K562 (cell line): Measurements from ENCODE around the gene LATS1. TPM values are rescaled to one million over a fixed set of nuclear protein-coding genes. Genes with fewer than 3 reads are reported as not detected.
A peak's percentile ranks its signal among the peaks of the same experiment; 100 is the strongest.

Experiments used
- CHD4 ChIP-seq: fragments of 200-600 bp; sonication (generic); IDR thresholded peaks from 3 replicates; pipeline ENCODE4 v1.6.1; 2012; ENCODE audit warnings: low read depth, mild to moderate bottlenecking, mixed read lengths, low read length, inconsistent platforms; ENCODE audit not compliant: insufficient read depth, insufficient replicate concordance, poor library complexity, severe bottlenecking
- EWSR1 ChIP-seq: fragments of 450-650 bp; IDR thresholded peaks from 2 replicates; pipeline ENCODE4 v1.6.1; 2018; ENCODE audit warnings: borderline replicate concordance, mild to moderate bottlenecking, low read depth, moderate library complexity; ENCODE audit not compliant: partially characterized antibody
- KDM1A ChIP-seq, 2 experiments: fragments of 450-650 bp; IDR thresholded peaks; 2 replicates each; pipeline ENCODE4 v1.6.1; 2016; ENCODE audit warnings: mild to moderate bottlenecking in 2 of 2
- KHSRP ChIP-seq: fragments of 450-650 bp; IDR thresholded peaks from 2 replicates; pipeline ENCODE4 v1.6.1; 2017
- NR1H2 ChIP-seq: sonication (generic); formaldehyde crosslinking; IDR thresholded peaks from 2 replicates; pipeline ENCODE4 v1.4.0; 2020; ENCODE audit warnings: mild to moderate bottlenecking, missing genetic modification reagents
- PRMT5 ChIP-seq: sonication (generic); formaldehyde crosslinking; IDR thresholded peaks from 2 replicates; pipeline ENCODE4 v1.5.0; 2020; ENCODE audit warnings: missing genetic modification reagents
- RAD51 ChIP-seq: fragments of 450-650 bp; IDR thresholded peaks from 2 replicates; pipeline ENCODE4 v1.7.1; 2016; ENCODE audit warnings: low read depth, mild to moderate bottlenecking, borderline replicate concordance
- SETDB1 ChIP-seq: IDR thresholded peaks from one replicate; pipeline ENCODE4 v1.6.1; 2012; ENCODE audit warnings: low read length, control low read depth, inconsistent platforms
- SMARCA4 ChIP-seq: fragments of 450-650 bp; IDR thresholded peaks from 2 replicates; pipeline ENCODE4 v1.6.1; 2016
- ZBTB8A ChIP-seq: fragments of 450-650 bp; IDR thresholded peaks from 2 replicates; pipeline ENCODE4 v1.6.1; 2018; ENCODE audit warnings: mild to moderate bottlenecking, moderate library complexity; ENCODE audit not compliant: partially characterized antibody
- ZKSCAN8 ChIP-seq: fragments of 200-800 bp; sonication (Bioruptor generic); IDR thresholded peaks from 2 replicates; pipeline ENCODE4 v1.6.1; 2016; ENCODE audit warnings: missing genetic modification characterization, missing compliant biosample characterization
- ZSCAN29 ChIP-seq: fragments of 450-650 bp; IDR thresholded peaks from 2 replicates; pipeline ENCODE4 v1.6.1; 2017
- polyA plus RNA-seq, 8 experiments: library from polyadenylated mRNA; depleted of rRNA in 4 of 8; stranded (reverse) in 5 of 8; unstranded in 3 of 8; fragments of >200 nt; fragmentation: Nextera tagmentation in 2 of 8; fragmentation: Illumina TruSeq in 1 of 8; extraction: Ambion mirVana in 2 of 8; extraction: Trizol in 1 of 8; gene quantifications; 2 replicates each; pipeline versions ENCODE4 v1.2.1 to v1.2.3, GENCODE V29; 2011 to 2014; ENCODE audit warnings: inconsistent platforms in 1 of 8, missing spikeins in 1 of 8
- total RNA-seq, 7 experiments: library from RNA; depleted of rRNA in 6 of 7; stranded (reverse); fragments of >200 nt in 6 of 7; fragmentation: Illumina TruSeq in 2 of 7; extraction: Trizol in 2 of 7; gene quantifications; 2 replicates each; pipeline versions ENCODE4 v1.2.1 to v1.2.3, GENCODE V29; 2011 to 2021; ENCODE audit warnings: low replicate concordance in 1 of 7
- TF ChIP-seq, protein P1 (sequence below): sonication (generic); formaldehyde crosslinking; IDR thresholded peaks from 2 replicates; pipeline ENCODE4 v1.4.0; 2020; ENCODE audit warnings: mild to moderate bottlenecking, missing genetic modification reagents
- TF ChIP-seq, protein P2 (sequence below): sonication (generic); formaldehyde crosslinking; IDR thresholded peaks from 2 replicates; pipeline ENCODE4 v1.8.0; 2023; ENCODE audit warnings: mild to moderate bottlenecking, missing genetic modification reagents
- TF ChIP-seq, protein P3 (sequence below): fragments of 450-650 bp; formaldehyde crosslinking; IDR thresholded peaks from 2 replicates; pipeline ENCODE4 v1.4.0; 2022; ENCODE audit warnings: missing genetic modification characterization
- TF ChIP-seq, protein P4 (sequence below): fragments of 450-650 bp; formaldehyde crosslinking; IDR thresholded peaks from 2 replicates; pipeline ENCODE4 v1.4.0; 2020; ENCODE audit warnings: mild to moderate bottlenecking, moderate library complexity
- TF ChIP-seq, protein P5 (sequence below): fragments of 450-650 bp; IDR thresholded peaks from 2 replicates; pipeline ENCODE4 v1.6.1; 2016

Gene LATS1
- total and polyA plus RNA-seq, 9 of the 15 experiments (the other 6 are each of a cell fraction or from before 2014, with no cell fraction given) = 5.0 to 36.3 (median 18.4) TPM

DNA sequence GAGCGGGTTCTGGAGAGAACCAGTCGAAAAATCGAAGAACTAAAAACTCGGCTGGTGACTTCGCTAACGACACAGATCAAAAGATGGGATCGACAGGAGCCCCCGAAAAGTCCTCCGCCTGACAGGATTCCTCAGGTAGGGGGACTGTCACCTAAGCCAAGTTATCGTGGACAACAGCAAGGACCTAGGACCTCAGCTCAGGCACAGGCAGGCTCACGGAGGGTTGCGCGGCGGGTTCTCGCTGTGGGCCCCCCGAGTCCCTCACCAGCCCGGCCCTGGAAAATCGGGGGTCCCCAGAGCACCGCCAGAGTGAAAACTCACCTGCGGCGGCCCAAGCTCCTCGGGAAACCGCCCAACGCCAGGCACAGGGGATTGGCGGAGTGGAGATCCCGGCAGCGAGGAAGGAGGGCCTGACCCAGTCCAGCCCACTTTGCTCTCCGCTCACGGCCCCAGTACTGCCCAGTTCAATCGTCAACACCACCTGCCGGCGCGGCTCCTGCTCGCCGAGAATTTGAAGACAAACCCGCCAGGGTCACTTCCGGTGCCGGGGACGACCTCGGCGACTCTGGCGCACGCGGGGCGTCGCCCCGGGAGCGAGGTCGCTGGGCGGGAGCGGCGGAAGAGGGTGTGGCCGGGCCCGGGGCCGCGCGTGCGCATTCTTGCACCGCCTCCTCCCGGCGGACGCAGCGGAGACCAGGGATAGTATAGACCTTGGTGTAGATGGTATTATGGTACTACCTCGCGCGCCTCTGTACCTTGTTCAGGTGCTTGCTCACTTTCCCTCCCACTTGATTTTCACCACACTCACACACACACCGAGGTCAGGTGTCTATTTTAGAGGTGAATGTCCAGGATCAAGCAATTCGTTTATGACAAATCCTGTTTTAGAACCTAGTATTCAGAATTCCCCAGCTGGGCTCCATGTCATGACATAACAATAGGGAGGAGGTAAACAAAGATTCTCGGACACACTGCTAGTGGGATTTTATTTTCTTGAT is 69.5 kb downstream of the LATS1 start, which contains the start of gene KATNA1 (continued):
- TF ChIP-seq, protein P1, sequence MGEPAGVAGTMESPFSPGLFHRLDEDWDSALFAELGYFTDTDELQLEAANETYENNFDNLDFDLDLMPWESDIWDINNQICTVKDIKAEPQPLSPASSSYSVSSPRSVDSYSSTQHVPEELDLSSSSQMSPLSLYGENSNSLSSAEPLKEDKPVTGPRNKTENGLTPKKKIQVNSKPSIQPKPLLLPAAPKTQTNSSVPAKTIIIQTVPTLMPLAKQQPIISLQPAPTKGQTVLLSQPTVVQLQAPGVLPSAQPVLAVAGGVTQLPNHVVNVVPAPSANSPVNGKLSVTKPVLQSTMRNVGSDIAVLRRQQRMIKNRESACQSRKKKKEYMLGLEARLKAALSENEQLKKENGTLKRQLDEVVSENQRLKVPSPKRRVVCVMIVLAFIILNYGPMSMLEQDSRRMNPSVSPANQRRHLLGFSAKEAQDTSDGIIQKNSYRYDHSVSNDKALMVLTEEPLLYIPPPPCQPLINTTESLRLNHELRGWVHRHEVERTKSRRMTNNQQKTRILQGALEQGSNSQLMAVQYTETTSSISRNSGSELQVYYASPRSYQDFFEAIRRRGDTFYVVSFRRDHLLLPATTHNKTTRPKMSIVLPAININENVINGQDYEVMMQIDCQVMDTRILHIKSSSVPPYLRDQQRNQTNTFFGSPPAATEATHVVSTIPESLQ = peak; percentile 99; the same call in 1 of the 2 replicates
- TF ChIP-seq SMARCA4 (no peak; the same call in none of the 2 replicates), ZSCAN29 (peak; percentile 71), KHSRP (no peak), KDM1A (IDR thresholded peaks at IDR 0.05) (no peak), ZKSCAN8 (CRISPR knock-in tag) (no peak), RAD51 (0 out of 2 replicates have a peak, but pooled peaks have one; percentile 3), CHD4 (no peak), EWSR1 (no peak), ZBTB8A (no peak), SETDB1 (peak; percentile 72), PRMT5 (CRISPR knock-in tag) (no peak), NR1H2 (CRISPR knock-in tag) (no peak; the same call in 1 of the 2 replicates)
- TF ChIP-seq, protein P2, sequence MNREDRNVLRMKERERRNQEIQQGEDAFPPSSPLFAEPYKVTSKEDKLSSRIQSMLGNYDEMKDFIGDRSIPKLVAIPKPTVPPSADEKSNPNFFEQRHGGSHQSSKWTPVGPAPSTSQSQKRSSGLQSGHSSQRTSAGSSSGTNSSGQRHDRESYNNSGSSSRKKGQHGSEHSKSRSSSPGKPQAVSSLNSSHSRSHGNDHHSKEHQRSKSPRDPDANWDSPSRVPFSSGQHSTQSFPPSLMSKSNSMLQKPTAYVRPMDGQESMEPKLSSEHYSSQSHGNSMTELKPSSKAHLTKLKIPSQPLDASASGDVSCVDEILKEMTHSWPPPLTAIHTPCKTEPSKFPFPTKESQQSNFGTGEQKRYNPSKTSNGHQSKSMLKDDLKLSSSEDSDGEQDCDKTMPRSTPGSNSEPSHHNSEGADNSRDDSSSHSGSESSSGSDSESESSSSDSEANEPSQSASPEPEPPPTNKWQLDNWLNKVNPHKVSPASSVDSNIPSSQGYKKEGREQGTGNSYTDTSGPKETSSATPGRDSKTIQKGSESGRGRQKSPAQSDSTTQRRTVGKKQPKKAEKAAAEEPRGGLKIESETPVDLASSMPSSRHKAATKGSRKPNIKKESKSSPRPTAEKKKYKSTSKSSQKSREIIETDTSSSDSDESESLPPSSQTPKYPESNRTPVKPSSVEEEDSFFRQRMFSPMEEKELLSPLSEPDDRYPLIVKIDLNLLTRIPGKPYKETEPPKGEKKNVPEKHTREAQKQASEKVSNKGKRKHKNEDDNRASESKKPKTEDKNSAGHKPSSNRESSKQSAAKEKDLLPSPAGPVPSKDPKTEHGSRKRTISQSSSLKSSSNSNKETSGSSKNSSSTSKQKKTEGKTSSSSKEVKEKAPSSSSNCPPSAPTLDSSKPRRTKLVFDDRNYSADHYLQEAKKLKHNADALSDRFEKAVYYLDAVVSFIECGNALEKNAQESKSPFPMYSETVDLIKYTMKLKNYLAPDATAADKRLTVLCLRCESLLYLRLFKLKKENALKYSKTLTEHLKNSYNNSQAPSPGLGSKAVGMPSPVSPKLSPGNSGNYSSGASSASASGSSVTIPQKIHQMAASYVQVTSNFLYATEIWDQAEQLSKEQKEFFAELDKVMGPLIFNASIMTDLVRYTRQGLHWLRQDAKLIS (CRISPR knock-in tag) = peak; percentile 89
- TF ChIP-seq, protein P3, sequence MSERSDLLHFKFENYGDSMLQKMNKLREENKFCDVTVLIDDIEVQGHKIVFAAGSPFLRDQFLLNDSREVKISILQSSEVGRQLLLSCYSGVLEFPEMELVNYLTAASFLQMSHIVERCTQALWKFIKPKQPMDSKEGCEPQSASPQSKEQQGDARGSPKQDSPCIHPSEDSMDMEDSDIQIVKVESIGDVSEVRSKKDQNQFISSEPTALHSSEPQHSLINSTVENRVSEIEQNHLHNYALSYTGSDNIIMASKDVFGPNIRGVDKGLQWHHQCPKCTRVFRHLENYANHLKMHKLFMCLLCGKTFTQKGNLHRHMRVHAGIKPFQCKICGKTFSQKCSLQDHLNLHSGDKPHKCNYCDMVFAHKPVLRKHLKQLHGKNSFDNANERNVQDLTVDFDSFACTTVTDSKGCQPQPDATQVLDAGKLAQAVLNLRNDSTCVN (CRISPR knock-in tag) = peak; percentile 73; the same call in 1 of the 2 replicates
- TF ChIP-seq, protein P4, sequence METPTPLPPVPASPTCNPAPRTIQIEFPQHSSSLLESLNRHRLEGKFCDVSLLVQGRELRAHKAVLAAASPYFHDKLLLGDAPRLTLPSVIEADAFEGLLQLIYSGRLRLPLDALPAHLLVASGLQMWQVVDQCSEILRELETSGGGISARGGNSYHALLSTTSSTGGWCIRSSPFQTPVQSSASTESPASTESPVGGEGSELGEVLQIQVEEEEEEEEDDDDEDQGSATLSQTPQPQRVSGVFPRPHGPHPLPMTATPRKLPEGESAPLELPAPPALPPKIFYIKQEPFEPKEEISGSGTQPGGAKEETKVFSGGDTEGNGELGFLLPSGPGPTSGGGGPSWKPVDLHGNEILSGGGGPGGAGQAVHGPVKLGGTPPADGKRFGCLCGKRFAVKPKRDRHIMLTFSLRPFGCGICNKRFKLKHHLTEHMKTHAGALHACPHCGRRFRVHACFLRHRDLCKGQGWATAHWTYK (CRISPR knock-in tag) = peak; percentile 78
- TF ChIP-seq, protein P5, sequence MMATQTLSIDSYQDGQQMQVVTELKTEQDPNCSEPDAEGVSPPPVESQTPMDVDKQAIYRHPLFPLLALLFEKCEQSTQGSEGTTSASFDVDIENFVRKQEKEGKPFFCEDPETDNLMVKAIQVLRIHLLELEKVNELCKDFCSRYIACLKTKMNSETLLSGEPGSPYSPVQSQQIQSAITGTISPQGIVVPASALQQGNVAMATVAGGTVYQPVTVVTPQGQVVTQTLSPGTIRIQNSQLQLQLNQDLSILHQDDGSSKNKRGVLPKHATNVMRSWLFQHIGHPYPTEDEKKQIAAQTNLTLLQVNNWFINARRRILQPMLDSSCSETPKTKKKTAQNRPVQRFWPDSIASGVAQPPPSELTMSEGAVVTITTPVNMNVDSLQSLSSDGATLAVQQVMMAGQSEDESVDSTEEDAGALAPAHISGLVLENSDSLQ = no peak; the same call in 1 of the 2 replicates
